Loucy (cell line): ENCODE measurements around the gene FPR2.

Source experiments
- H2AFZ ChIP-seq: fragments of 200-600 bp; sonication (generic); 2 replicates; pipeline ENCODE4 v1.6.0; 2016; ENCODE audit warnings: antibody characterized with exemption, mild to moderate bottlenecking, low read length, moderate library complexity
- H3F3A ChIP-seq: fragments of 200-600 bp; 2 replicates; pipeline ENCODE4 v1.6.0; 2016; ENCODE audit warnings: antibody characterized with exemption, low read depth, mild to moderate bottlenecking
- H3K27me3 ChIP-seq: fragments of 200-600 bp; sonication (generic); 2 replicates; pipeline ENCODE4 v1.6.1; 2014; ENCODE audit warnings: low read length, mild to moderate bottlenecking; ENCODE audit not compliant: insufficient read depth, poor library complexity, severe bottlenecking
- H3K36me3 ChIP-seq: fragments of 200-600 bp; sonication (generic); 2 replicates; pipeline ENCODE4 v1.6.1; 2016; ENCODE audit warnings: low read length; ENCODE audit not compliant: insufficient read depth
- H3K4me1 ChIP-seq: fragments of 200-600 bp; sonication (generic); 2 replicates; pipeline ENCODE4 v1.5.1; 2014; ENCODE audit warnings: low read length, mild to moderate bottlenecking; ENCODE audit not compliant: insufficient read depth, poor library complexity, severe bottlenecking
- H3K4me2 ChIP-seq: fragments of 200-600 bp; sonication (generic); 2 replicates; pipeline ENCODE4 v1.6.0; 2014; ENCODE audit warnings: antibody characterized with exemption, low read length, low read depth, mild to moderate bottlenecking; ENCODE audit not compliant: poor library complexity, severe bottlenecking
- H3K4me3 ChIP-seq: fragments of 200-600 bp; sonication (generic); 2 replicates; pipeline ENCODE4 v1.5.1; 2014; ENCODE audit warnings: low read length, mild to moderate bottlenecking, mixed read lengths; ENCODE audit not compliant: poor library complexity, severe bottlenecking
- H3K79me2 ChIP-seq: fragments of 200-600 bp; sonication (generic); 2 replicates; pipeline ENCODE4 v1.6.1; 2014; ENCODE audit warnings: low read length; ENCODE audit not compliant: insufficient read depth
- H3K9ac ChIP-seq: fragments of 200-600 bp; sonication (generic); 2 replicates; pipeline ENCODE4 v1.6.0; 2014; ENCODE audit warnings: mild to moderate bottlenecking, low read depth, low read length, moderate library complexity; ENCODE audit not compliant: poor library complexity, severe bottlenecking
- H3K9me2 ChIP-seq: fragments of 200-600 bp; sonication (generic); replicated peaks from 2 replicates; pipeline ENCODE4 v1.6.1; 2016; ENCODE audit warnings: low read depth, low read length, mixed read lengths
- H3K9me3 ChIP-seq: fragments of 200-600 bp; sonication (generic); 2 replicates; pipeline ENCODE4 v1.6.1; 2014; ENCODE audit warnings: mild to moderate bottlenecking, antibody characterized with exemption, low read length, low read depth; ENCODE audit not compliant: insufficient read depth
- H4K20me1 ChIP-seq: fragments of 200-600 bp; sonication (generic); 2 replicates; pipeline ENCODE4 v1.6.0; 2014; ENCODE audit warnings: antibody characterized with exemption, low read length, mild to moderate bottlenecking; ENCODE audit not compliant: insufficient read depth, poor library complexity, severe bottlenecking
- EZH2phosphoT487 ChIP-seq: fragments of 200-600 bp; IDR thresholded peaks from 2 replicates; pipeline ENCODE4 v1.6.1; 2018; ENCODE audit warnings: antibody characterized with exemption, mild to moderate bottlenecking, moderate library complexity, borderline replicate concordance
- TF ChIP-seq, protein P1 (sequence below): fragments of 200-600 bp; sonication (generic); conservative IDR thresholded peaks from 2 replicates; pipeline ENCODE4 v1.5.1; 2014; ENCODE audit warnings: mild to moderate bottlenecking, antibody characterized with exemption, low read length

FPR2 gene

GRCh38 chr19:51750400-51751094 is 10.4 kb upstream of the FPR2 start:
- H3K9me2 ChIP-seq = no peaks in the 10 kb centered on the region
- no peaks in the 10 kb centered on the region for H4K20me1 ChIP-seq
- H3K4me2 ChIP-seq = no peak overlapping the region
- H3K4me3 ChIP-seq = no peak overlapping the region
- H3K9ac ChIP-seq = no peak overlapping the region
- H3F3A ChIP-seq = no peaks in the 10 kb centered on the region
- H3K36me3 ChIP-seq = no peaks in the 10 kb centered on the region
- TF ChIP-seq, protein P1, sequence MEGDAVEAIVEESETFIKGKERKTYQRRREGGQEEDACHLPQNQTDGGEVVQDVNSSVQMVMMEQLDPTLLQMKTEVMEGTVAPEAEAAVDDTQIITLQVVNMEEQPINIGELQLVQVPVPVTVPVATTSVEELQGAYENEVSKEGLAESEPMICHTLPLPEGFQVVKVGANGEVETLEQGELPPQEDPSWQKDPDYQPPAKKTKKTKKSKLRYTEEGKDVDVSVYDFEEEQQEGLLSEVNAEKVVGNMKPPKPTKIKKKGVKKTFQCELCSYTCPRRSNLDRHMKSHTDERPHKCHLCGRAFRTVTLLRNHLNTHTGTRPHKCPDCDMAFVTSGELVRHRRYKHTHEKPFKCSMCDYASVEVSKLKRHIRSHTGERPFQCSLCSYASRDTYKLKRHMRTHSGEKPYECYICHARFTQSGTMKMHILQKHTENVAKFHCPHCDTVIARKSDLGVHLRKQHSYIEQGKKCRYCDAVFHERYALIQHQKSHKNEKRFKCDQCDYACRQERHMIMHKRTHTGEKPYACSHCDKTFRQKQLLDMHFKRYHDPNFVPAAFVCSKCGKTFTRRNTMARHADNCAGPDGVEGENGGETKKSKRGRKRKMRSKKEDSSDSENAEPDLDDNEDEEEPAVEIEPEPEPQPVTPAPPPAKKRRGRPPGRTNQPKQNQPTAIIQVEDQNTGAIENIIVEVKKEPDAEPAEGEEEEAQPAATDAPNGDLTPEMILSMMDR = no peak
- no peak for TF ChIP-seq EZH2phosphoT487
- H2AFZ ChIP-seq = no peak overlapping the region
- no peaks in the 10 kb centered on the region for H3K79me2 ChIP-seq
- H3K27me3 ChIP-seq = no peaks in the 10 kb centered on the region
- no peaks in the 10 kb centered on the region for H3K4me1 ChIP-seq
- H3K9me3 ChIP-seq = no peaks in the 10 kb centered on the region; the same call in 1 of the 2 replicates

DNA sequence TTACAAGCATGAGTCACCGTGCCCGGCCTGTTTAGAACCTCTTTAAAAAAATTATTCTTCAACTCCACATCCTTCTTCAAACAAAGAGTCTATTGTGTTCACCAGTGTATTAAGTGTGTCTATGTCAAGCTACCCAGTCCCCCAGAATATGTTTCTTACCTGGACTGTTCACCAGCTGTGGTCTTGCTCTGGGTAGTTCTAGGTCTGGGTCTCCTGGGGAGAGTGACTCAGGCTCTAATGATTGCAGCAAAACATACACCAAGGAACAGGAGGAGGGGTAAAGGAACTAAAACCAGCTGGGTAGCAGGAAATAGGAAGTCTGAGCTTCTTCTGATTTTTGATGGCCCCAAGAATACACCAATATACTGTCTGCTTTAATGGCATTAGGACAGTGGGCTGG is 9.3 kb upstream of the FPR2 start, which contains the start of gene FPR1:
TSS of gene FPR1 (minus strand) at position 224 of the 400 bp plus-strand sequence. CDS start 4,884 bp downstream, outside the sequence.
- no peak within 1 kb of the TSS for H3K4me2 ChIP-seq
- H3K9me2 ChIP-seq = no peaks in the 10 kb centered on the region
- no peaks in the 10 kb centered on the region for H3K36me3 ChIP-seq
- no peaks in the 10 kb centered on the region for H3K27me3 ChIP-seq
- H3K4me1 ChIP-seq = no peaks in the 10 kb centered on the region
- H3K9ac ChIP-seq = no peak within 1 kb of the TSS
- TF ChIP-seq, protein P1 = no peak
- TF ChIP-seq EZH2phosphoT487 = no peak
- H3K9me3 ChIP-seq = no peaks in the 10 kb centered on the region
- H3K79me2 ChIP-seq = no peaks in the 10 kb centered on the region
- no peak within 1 kb of the TSS for H2AFZ ChIP-seq
- H3F3A ChIP-seq = no peaks in the 10 kb centered on the region
- no peaks in the 10 kb centered on the region for H4K20me1 ChIP-seq
- no peak within 1 kb of the TSS for H3K4me3 ChIP-seq

GRCh38 chr19:51754109-51754508 is 6.9 kb upstream of the FPR2 start:
- no peaks in the 10 kb centered on the region for H3K9me2 ChIP-seq
- no peaks in the 10 kb centered on the region for H3K9me3 ChIP-seq
- H2AFZ ChIP-seq = no peak overlapping the region
- H3F3A ChIP-seq = no peaks in the 10 kb centered on the region
- H3K27me3 ChIP-seq = no peaks in the 10 kb centered on the region
- TF ChIP-seq, protein P1 = no peak
- no peak for TF ChIP-seq EZH2phosphoT487
- H3K4me1 ChIP-seq = no peaks in the 10 kb centered on the region
- H3K4me3 ChIP-seq = no peak overlapping the region
- H3K79me2 ChIP-seq = no peaks in the 10 kb centered on the region
- H3K9ac ChIP-seq = no peak overlapping the region
- H4K20me1 ChIP-seq = no peaks in the 10 kb centered on the region
- H3K4me2 ChIP-seq = no peak overlapping the region
- H3K36me3 ChIP-seq = no peaks in the 10 kb centered on the region
